ENCODE measurements around the gene GATD1. TPM values are rescaled to one million over a fixed set of nuclear protein-coding genes. Genes with fewer than 3 reads are reported as not detected.

GATD1 gene
- total and polyA plus RNA-seq, 2 donors (not counting 1 experiment from before 2014, with no cell fraction given), result 62.4 to 70.0 TPM

- no peak overlapping the region for H3K27ac ChIP-seq (ENCODE audit: low read length in 2 of 2)
- peaks cover 64% of the 10 kb centered on the region for H4K20me1 ChIP-seq (ENCODE audit: control insufficient read depth, insufficient read depth, low read length, poor library complexity, severe bottlenecking)
These were observed 17.7 kb upstream of the GATD1 start for GRCh38 chr11:794766-795633.

More at GRCh38 chr11:794766-795633, 17.7 kb upstream of the GATD1 start:
- DNase-seq (no peak), ATAC-seq (ENCODE audit: low read depth) (no peak)
- Mint-ChIP-seq H3K27ac (peak overlapping the region; percentile 59), H3K9me3 (ENCODE audit: insufficient read depth) (no peaks in the 10 kb centered on the region), H3K27me3 (no peaks in the 10 kb centered on the region), H3K4me1 (peaks cover 20% of the 10 kb centered on the region), H3K4me3 (peak overlapping the region; percentile 67)
- intact Hi-C loops (cut with micrococcal nuclease), result loop anchor here (5.0 to 10.0 kb wide), 4 partner anchors 68 to 588 kb away; partner anchors contain the start of genes BET1L, HRAS, LRRC56 and PTDSS2
- peaks cover 17 to 35% of the 10 kb centered on the region in 2 donors for H3K4me1 ChIP-seq (ENCODE audit: control insufficient read depth in 2 of 2, insufficient read depth in 2 of 2, low read length in 2 of 2)
- H3K4me3 ChIP-seq (ENCODE audit: control extremely low read depth in 1 of 5, extremely low read depth in 1 of 5, insufficient read depth in 1 of 5, low read depth in 2 of 5, low read length in 4 of 5), result peak overlapping the region in 3 of 5 experiments; percentile 91 to 95 (median 94)
- TF ChIP-seq CTCF (IDR thresholded peaks at IDR 0.05) (no peak), EZH2 (IDR thresholded peaks at IDR 0.05; ENCODE audit: borderline replicate concordance, insufficient read depth, low read depth, low read length, poor library complexity, severe bottlenecking) (no peak)
- POLR2A ChIA-PET, result interaction anchor here (0.6 to 1.5 kb wide), 5 partner anchors 25 to 426 kb away, joined by 3 to 11 read pairs (median 4); partner anchors contain the start of gene CD151
- H3K9ac ChIP-seq (ENCODE audit: low read length), result peak overlapping the region; percentile 89
- H3K79me2 ChIP-seq (ENCODE audit: control insufficient read depth, insufficient read depth, low read length), result peaks cover 44% of the 10 kb centered on the region
- CTCF ChIA-PET, result interaction anchor here (1.3 to 1.6 kb wide), 2 partner anchors 11 to 24 kb away, joined by 4 read pairs; partner anchors contain the start of gene PNPLA2
- H3K4me2 ChIP-seq (replicated peaks; ENCODE audit: low read depth, low read length, poor library complexity, severe bottlenecking), result peak overlapping the region; percentile 99
- WGBS (ENCODE audit: insufficient coverage), result 67% methylated on average over 31 of the region's 38 CpGs
- H3K36me3 ChIP-seq (replicated peaks in 1 of 2; ENCODE audit: control extremely low read depth in 1 of 2, control insufficient read depth in 1 of 2, extremely low read depth in 1 of 2, insufficient read depth in 2 of 2, low read length in 1 of 2), result peaks cover 0 to 11% of the 10 kb centered on the region in 2 experiments
- peaks cover 0 to 2% (median 0%) of the 10 kb centered on the region in 3 donors for H3K9me3 ChIP-seq (ENCODE audit: control extremely low read depth in 1 of 3, control insufficient read depth in 2 of 3, insufficient read depth in 1 of 3, low read length in 2 of 3)
- peaks cover 0 to 6% (median 0%) of the 10 kb centered on the region in 4 experiments for H3K27me3 ChIP-seq (replicated peaks in 1 of 4; ENCODE audit: control extremely low read depth in 1 of 4, control insufficient read depth in 3 of 4, insufficient read depth in 4 of 4, low read length in 3 of 4)
- no peak overlapping the region for H2AFZ ChIP-seq (ENCODE audit: insufficient read depth, low read depth, low read length, poor library complexity, severe bottlenecking)
